Activated CD8-positive, alpha-beta memory T cell treated with anti-CD3 and anti-CD28 coated beads, Interleukin-2, amount 50 U/mL, for 1 hour (primary cell): ENCODE data around the gene SLAMF9.
A peak's percentile ranks its signal among the peaks of the same experiment; 100 is the strongest.

Experiments used
- DNase-seq: peaks from one replicate; pipeline ENCODE4 v3.0.0-alpha.2; 2020; ENCODE audit errors: extremely low read depth

SLAMF9 gene

DNA sequence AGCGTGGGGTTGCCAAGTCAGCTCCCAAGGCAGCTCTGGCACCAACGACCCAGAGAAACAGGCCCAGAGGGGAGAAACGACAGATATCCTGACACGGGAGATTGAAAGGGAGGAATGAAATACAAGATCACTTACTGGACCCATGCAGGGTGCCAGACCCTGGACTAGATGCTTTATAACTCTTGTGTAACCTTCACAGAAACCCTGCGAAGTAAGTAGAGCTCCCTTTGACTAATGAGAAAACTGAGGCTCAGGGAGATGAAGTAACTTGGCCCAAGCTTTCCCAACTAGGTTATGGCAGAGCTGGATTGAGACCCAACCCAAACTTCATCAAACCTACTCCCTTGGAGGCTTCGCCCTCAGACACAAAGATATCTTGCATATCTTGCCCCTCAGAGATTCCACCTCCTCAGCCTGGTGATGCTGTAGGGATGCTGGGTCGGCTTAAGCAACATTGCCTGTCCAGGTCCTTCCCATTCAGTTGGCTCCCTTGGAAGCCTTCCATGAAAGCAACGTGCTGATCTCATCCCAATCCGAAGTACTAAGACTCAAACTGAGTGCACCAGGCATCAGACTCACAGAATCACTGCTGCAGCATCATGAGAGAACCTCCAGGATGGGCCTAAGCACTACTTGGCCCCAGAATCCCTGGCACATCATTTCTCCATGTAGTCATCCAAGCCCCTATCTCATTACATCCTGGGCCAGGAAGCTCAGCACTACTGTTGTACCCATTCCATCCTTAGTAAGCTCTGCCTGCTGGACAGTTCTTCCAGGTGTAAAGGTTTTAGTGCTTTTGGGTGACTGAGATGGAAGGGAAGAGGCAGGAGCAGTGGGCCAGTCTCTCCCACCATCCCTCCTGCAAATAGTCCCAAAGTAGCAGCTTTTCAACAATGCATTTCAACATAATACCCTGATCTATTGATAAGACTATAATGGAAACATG lies 7.5 kb downstream of the SLAMF9 start:
- no peak for DNase-seq

DNA sequence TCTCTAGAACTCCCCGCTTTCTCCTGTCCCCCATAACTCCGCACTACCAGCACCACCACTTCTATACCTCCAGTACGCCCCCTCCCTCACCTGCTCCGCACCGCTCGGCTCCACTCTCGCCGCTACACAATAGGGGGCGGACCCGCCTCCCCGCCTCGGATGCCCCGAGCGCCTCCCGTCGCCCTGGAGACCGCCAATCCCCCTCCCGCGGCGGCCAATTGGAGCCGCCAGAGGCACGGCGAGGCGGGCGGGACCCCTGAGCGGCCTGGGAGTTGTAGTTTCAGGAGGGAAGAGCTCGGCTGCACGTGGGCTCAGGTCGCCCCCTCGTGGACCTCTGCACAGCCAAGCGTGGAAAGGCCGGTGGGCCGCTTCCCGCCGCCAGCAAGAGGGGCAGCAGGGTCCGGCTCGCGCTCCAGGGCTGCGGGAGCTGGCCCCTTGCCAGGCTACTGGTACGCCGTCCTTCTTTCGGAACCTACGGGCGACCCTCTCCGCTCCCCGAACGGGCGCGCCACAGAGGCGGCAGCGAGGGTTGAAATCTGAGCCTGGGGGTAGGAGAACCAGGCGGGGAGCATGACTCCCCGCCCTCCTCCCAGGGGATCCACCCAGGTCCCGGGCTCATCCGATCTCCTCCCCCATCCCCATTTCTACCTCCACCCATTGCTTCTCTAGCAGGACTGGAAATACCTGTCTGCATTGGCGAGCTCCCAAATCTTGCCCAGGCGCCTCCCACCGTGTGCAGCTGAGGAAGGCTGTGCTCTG lies 8.4 kb downstream of the SLAMF9 start, which contains the start of gene IGSF9:
Gene IGSF9, minus strand, starts transcription at position 131 of the 759 bp plus-strand sequence. CDS start 2,159 bp downstream, outside the sequence.
- peak; percentile 67 for DNase-seq

DNA sequence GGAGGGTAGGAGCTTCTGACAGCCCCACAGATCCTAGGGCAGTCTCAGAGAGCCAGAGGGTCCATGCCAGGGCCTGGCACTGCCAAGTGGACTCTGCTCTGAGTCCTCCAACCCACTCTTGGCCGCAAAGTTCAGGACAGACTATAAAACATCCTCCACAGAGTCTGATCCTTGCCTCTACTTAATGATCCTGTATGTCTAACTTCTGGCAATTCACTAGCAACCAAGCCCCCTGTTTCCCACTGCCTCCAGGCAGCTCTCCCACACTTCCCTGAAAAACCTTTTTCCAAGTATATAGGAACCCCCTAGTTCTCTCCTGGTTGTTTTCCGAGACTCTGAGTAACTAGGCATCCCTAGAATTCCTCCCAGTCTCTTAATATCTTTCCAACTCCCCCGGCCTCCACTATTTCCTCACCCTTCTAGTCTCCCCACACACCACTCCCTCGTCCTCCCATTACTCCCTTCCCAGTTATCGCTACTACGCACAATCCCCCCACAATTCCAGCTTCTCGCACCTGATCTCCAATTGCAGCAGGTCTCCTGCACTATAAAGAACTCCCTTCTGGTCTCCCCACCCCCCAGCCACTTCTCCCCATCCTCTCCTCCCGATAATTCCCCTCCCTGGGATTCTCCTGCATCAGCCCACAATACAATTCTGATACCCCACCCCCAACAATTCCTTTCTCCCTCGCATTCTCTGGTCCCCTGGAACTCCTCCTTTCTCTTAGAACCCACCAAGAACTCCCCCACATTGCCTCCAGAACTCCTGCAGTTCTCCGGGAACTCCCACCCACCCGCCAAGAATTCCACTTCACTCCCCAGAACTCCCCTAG lies 9.2 kb downstream of the SLAMF9 start:
- no peak for DNase-seq

DNA sequence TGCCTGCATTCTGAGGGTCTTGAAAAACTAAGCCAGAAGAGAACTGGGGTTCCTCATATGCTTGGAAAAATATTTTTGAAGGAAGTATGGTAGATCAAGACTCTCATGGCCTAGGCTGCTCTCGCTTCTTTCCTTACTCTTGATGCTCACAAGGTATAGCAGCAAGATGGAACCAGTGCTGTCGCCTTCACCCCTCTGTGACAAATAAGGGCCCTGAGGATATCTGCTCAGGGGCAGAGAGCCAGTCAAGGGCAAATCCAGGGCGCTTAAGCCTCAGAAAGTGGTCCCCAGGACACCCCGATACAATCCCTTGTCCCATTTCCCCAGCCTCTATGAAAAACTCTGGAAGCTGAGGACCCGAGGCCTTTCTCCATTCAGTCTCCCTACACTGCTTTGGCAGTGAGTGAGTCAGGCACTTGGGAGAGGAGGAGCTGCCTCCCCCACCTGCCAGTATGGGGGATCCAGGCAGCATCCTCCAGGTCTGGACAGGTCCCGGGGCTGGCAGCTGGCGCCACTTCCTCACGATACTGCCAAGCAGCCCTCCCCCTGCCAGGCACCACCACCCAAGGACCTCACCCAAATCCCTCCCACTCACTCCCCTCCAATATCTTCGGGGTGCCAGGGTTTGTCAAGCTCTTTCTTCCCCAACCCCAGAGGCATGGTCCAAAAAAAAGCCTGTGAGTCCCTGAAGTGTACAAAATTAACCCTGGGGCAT lies 10.0 kb downstream of the SLAMF9 start:
- no peak for DNase-seq

DNA sequence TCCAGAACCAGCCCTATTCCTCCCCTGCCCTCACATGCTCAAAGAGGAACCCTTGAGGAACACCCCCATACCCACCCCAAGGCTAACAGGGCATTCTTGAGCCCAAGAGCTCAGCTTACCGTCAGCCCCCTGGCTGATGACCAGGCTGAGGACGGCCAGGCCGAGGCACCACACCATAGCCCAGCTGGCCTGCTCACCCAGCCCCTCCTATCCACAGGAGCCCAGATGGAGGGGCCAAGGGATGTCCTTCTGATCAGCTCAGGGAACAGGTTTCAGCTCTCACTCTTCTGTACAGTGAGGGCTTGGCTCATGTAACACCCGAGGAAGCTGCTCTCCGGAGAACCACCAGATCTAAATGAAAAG lies 10.8 kb downstream of the SLAMF9 start:
- DNase-seq, result no peak

DNA sequence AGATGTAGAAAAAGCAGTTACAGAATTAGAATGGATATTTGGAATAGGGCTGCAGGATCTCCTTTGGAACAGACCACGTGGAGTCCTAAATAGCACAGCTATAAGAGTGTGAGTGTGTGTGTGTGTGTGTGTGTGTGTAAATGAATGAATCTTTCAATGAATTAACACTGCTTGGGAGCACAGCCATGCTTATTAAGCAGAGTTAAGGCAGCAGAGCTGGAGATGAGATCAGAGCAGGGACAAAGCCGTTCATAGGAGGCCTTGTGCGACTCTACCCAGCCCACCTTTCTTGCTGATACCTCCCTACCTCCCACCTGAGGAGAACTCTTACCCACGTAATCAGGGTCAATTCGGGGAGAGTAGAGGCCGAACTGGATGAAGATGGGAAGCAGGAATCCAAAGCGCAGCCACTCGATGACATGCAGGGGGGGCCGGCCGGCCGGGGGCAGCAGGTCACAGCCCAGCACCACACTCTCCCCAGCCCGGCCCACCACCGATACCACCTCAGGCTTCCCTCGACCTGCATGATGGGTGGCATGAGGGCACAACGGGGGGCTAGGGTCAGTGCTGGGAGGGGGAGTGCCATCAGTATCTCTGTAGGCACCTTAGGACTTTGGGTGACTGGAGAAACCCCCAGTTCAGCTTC lies 11.3 kb downstream of the SLAMF9 start:
- DNase-seq, result no peak

DNA sequence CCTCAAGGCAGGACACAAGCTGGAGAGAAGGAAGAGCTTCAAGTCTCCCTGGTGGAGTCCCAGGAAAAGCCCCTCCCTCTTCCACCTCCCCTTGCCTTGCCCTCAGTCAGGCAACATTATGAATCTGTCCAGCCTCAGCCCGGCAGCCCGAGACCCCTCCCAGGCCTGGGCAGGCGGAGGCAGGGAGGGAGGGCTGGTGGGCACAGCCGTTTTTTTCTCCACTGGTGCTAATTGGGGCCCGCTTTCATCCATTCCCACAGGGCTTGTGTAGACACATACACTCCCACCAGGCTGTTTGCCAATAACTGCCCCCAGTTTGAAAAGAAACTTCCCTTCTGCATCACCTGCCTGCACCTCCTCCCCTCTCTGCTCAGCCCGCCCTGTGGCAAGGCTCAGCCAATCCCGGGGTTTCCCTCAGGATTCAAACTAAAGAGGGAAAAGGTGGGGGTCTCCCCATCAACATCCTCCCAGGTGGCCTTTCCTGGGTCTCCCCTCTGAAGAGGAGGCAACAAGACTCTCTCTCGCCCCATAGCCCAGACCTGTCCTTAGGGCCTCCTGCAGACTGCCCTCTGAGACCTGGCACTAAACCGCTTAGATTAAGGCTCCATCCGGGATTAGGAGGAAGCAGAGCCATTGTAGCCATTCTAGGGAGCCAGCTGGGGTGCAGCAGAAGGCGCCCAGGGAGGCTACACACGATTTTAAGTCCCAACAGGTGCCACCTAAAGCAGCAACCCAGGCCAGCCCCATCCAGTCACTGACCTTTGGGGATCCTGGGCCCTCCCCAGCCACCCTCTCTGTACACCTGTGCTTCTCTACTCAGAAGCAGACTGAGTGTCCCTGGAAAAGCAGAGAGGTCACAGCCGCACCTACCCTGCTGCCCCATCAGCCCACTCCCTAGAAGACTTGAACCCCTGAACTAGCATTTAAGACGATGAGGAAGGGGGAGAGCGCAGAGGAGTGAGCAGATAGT lies 12.2 kb downstream of the SLAMF9 start:
- no peak for DNase-seq

DNA sequence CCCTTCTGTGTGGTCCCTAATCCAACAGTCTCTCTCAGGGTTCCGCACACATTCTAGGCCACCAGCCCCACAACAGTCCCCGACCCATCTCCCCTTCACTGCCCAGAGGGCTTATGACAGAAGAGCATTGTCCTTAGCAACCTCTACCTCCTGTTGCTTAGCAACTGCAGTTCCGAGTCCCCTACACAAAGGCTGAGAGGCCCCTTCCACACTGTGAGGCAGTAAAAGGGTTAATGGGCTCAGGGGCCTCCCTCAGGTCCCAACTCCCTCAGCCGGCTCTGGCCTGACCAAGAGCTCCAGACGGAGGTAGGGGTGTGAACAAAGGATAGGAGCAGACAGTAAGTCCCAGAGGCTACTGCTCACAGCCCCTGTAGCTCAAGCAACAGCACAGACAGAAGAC lies 12.9 kb downstream of the SLAMF9 start:
- DNase-seq, result no peak

DNA sequence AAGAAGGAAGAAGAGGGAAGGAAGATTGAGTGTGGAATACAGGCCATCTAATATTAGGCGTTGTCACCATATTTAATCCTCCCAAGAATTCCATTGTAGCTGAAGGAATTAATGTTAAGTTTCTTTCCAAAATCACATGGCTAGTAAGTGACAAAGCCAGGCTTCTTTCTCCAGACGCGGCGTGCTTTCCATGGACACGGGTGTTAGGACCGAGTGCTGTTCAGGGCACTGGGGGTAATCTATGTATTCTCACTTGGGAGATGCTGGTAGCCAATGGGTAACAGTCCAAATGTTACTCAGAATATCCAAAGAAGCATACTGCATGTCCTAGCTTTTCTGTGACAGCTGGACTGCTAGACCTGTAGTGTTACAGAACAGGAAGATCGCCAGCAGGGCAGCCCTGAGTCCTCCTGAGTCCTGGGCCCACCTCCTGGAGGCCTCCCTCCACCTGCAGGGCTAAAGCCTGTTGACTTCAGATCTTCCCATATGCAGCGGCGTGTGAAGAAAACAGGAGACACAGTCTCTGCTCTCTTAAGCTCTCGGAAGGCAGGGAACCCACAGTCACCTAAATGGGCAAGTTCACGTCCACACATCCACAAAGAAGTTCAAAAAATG lies 13.9 kb downstream of the SLAMF9 start:
- no peak for DNase-seq

DNA sequence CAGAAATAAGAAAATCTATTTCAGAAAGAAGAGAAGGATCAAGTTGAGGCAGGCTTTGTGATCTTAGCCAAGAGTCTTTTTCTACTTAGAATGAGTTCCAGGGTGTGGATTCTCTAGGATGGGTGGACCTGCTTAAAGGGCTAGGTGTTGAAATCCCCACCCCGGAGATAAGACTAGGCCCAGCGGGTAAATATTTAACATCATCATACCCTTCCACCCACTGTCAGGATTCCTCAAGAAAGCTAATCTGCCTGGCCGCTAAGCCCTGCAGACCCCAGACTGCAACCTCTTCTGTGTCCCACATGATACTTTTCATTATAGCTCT lies 14.4 kb downstream of the SLAMF9 start:
- DNase-seq, result no peak

DNA sequence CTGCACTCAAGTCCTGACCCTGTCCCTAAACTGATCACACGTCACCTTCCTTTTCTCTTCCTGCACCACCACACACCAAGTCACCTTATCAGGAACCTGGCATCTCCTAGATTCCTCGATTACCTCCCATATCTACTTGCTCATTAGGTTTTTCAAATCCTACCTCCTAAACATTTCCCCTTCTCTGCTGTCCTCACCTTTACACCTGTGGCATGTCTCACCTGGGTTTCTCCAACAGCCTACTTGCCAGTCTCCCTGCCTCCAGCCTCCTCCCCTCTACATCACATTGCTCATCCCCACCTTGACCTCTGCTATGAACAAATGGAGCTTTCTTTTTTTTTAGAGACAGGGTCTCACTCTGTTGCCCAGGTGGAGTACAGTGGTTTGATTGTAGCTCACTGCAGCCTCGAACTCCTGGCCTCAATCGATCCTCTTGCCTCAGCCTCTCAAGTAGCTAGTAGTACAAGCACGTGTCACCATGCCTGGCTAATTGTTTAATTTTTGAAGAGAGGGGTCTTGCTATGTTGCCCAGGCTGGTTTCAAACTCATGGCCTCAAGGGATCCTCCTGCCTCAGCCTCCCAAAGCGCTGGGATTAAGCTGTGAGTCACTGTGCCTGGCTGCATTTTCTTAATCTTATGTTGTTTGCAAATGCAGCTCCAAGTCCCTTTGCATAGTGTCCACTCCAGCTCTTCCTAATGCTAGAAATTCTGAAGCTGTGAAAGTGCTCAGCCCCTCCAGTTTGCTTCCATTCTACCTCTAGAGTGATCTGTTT lies 14.9 kb downstream of the SLAMF9 start:
- no peak for DNase-seq

DNA sequence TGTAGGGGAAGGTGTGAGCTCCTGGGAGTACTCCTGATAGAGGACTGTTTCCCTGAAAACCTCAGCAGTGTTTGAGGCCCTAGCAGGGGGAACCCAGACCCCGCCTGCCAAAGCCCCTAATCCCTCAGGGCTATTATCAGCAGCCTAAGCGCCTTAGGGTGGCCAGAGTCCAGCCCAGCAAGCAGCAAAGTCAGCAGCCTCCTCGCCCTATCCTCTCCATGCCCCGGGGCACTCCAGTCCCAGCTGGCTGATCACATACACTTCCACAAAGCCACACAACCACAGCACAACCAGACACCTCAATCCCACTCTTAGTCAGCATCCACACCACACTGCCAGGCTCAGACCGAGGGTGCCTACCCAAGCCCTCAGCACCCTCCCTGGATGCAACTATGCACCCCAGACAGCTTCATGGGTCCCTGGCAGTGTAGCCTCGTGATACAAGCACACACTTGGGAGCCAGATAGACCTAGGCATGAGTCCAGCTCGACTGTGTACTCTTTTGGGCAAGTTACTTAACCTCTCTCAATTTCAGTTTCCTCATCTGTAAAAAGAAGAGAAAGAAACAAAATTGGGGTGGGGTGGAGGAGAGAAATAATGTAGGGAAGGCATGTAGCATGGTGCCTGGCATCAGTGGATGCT lies 15.7 kb downstream of the SLAMF9 start:
- no peak for DNase-seq

DNA sequence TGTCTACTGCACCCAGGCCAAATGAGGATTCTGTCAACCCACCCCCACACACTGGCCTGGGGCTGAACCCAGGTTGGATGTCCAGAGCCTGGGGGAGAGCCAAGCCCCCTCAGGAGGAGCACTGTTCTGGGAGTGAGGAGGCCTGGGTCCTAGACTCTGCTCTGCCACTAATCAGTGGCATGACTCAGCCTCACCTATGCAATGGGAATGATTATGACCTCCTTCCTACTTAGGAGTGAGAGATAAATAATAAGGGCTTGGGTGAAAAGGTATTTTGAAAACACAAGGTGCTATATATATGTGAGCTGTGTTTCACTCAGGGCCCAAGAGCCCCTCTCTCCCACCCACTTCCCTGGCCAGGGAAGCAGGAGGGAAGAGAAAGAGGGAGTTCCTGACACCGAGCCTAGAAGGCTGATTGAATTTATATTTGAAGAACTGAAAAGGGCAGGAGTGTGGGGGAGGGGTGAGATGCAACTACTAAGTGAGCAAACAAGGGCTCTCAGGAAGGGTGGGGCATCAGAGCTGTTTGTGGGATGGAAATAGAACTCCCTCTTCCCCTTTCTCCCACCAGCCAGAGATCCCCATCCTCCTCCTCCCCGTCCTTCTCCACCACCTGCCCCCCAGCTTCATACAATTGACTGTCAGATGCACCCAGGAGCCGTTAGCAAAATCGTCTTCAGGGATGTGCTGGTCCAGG lies 16.8 kb downstream of the SLAMF9 start:
- no peak for DNase-seq

DNA sequence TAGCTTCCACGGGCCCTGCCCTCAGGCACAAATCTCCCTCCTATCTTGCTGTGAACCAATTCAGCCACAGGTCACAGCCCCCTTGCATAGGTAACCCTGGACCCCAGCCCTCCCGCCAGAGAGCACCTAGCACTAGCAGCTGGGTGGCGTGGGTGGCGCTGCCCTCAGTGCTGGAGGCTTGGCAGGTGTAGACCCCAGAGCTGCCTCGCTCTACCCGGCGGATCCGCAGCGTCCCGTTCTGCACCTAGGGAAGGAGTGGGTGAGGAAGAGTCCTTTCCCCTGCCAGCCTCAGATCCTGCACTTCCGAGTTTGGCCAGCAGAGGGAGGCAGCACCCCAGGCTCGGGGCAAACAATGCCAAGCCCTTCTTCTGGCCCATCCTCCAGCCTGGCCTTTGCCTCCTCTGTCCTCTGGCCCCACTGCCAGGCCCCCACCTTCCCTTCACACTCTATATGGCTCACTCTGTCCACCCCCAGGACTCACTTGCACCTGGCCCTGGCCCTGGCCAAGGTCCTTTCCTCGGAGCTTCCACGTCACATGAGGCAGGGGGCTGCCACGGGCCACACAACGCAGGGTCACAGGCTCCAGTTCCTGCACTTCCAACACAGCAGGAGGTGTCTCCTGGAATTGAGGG lies 17.6 kb downstream of the SLAMF9 start:
- no peak for DNase-seq

DNA sequence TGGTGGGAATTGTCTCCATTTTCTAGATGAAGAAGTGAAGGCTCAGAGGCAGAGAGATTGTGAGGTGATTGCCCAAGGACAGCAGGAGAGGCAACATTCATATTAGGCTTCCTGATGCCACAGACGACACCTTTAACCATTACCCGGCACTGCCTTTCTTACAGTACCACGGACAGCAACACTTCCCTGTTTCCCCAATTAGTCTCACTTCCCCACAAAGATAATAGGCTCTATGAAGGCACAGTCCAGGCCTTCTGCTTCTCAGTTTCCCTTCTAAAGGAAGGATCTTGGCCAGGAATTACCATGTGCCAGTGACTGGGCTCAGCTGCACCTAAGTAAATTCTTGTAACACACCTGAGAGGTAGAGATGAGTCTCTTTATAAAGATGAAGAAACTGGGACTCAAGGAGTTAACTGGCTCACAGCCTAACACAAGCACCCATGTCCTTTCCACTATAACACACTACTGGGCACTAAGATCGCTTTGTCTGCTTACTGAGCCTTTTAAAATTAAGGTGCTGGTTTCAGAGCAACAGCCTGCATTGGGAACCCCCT lies 18.2 kb downstream of the SLAMF9 start:
- no peak for DNase-seq

DNA sequence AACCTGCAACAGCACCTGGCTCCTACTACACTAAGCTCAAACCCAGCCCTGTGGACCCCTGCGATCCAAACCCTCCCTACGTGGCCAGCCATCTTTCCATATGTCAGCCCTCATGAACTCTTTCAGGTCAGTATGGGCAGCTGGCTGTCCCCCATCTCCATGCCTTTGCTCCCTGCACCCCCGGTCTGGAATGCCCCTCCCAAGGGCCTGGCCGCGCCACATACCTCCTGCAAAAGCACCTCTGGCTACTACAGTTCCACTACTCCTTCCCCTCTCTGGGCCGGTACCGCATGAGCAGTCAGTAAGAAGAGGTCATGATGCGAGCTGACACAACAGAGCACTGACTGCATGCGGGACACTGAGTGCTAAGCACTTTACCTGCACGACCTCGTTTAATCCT lies 18.7 kb downstream of the SLAMF9 start:
- DNase-seq, result no peak
